Measurements from ENCODE around the gene CNTNAP2. TPM values are rescaled to one million over a fixed set of nuclear protein-coding genes. Genes with fewer than 3 reads are reported as not detected.

Gene CNTNAP2
- total RNA-seq, 4 donors from 2014 or later: 0.91 to 16.0 TPM; not detected in 2

DNA sequence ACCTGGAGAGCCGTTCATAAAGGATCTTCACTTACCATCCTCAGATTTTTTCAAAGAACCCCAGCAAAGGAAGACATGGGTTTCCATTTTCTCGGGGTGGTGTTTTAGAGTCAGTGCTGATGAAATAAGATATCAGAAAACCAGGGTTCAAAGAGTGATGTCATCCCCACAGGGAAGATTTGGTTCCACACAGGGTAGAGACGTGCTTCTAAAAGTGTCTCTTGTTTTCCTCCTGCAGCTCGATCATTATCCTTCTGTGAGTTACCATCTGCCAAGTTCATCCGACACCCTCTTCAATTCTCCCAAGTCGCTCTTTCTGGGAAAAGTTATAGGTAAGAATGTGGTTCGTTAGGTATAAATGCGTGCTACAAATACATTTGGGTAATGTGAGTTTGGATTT is 2150.2 kb downstream of the CNTNAP2 start:
- H3K4me3 ChIP-seq: no peak overlapping the region
- no peaks in the 10 kb centered on the region for H3K27me3 ChIP-seq
- no peaks in the 10 kb centered on the region for H3K4me1 ChIP-seq
- intact Hi-C loops (cut with DNase I; ENCODE audit: low total_unique reads): no loop called here
- no peak for DNase-seq
- TF ChIP-seq, protein P1, sequence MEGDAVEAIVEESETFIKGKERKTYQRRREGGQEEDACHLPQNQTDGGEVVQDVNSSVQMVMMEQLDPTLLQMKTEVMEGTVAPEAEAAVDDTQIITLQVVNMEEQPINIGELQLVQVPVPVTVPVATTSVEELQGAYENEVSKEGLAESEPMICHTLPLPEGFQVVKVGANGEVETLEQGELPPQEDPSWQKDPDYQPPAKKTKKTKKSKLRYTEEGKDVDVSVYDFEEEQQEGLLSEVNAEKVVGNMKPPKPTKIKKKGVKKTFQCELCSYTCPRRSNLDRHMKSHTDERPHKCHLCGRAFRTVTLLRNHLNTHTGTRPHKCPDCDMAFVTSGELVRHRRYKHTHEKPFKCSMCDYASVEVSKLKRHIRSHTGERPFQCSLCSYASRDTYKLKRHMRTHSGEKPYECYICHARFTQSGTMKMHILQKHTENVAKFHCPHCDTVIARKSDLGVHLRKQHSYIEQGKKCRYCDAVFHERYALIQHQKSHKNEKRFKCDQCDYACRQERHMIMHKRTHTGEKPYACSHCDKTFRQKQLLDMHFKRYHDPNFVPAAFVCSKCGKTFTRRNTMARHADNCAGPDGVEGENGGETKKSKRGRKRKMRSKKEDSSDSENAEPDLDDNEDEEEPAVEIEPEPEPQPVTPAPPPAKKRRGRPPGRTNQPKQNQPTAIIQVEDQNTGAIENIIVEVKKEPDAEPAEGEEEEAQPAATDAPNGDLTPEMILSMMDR (IDR thresholded peaks at IDR 0.05): no peak
- no peak overlapping the region for H3K27ac ChIP-seq
- no peaks in the 10 kb centered on the region for H3K36me3 ChIP-seq
- H3K9me3 ChIP-seq: no peaks in the 10 kb centered on the region

DNA sequence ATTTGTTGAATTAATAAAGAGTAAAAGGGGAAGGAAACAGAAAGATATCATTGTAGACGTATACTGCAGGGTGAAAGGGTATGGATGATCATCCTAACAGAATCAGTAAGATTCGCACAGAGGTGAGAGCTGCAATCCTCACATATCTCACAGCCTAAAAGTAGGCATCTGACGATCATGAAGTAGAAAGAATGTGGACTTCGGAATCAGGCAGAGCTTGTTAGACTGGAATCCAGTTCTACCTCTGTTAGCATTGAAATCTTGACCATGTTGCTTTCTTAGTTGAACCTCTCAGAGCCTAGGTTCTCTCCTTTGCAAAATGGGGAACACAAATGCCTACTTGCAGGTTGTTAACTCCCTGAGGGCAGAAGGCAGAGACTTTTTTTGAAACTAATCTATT is 2154.0 kb downstream of the CNTNAP2 start:
- H3K27me3 ChIP-seq: no peaks in the 10 kb centered on the region
- H3K4me3 ChIP-seq: no peak overlapping the region
- no peaks in the 10 kb centered on the region for H3K9me3 ChIP-seq
- TF ChIP-seq, protein P1 (IDR thresholded peaks at IDR 0.05): no peak
- TF ChIP-seq POLR2A (IDR thresholded peaks at IDR 0.05): no peak
- H3K36me3 ChIP-seq: no peaks in the 10 kb centered on the region
- intact Hi-C loops (cut with DNase I; ENCODE audit: low total_unique reads): no loop called here
- no peak overlapping the region for H3K27ac ChIP-seq
- DNase-seq: no peak
- H3K4me1 ChIP-seq: no peaks in the 10 kb centered on the region

DNA sequence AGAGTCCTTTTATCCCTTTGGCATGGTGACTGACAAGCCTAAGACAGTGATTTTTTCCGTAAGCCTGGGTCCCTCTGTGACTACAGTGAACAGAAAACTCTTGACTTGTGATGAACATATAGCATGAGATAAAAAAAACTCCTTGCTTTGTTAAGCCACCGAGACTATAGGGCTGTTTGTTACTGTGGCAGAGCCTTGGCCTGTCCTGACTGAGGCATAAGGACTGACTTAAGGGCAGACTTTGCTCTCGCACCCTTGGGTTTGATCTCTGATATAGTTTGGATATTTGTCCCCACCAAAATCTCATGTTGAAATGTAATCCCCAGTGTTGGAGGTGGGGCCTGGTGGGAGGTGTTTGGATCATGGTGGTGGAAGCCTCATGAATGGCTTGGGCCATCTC is 2157.5 kb downstream of the CNTNAP2 start:
- no peaks in the 10 kb centered on the region for H3K9me3 ChIP-seq
- TF ChIP-seq, protein P1 (IDR thresholded peaks at IDR 0.05): no peak
- TF ChIP-seq POLR2A (IDR thresholded peaks at IDR 0.05): no peak
- H3K36me3 ChIP-seq: no peaks in the 10 kb centered on the region
- no peaks in the 10 kb centered on the region for H3K4me1 ChIP-seq
- DNase-seq: no peak
- no peak overlapping the region for H3K4me3 ChIP-seq
- intact Hi-C loops (cut with DNase I; ENCODE audit: low total_unique reads): no loop called here
- no peaks in the 10 kb centered on the region for H3K27me3 ChIP-seq
- H3K27ac ChIP-seq: no peak overlapping the region

DNA sequence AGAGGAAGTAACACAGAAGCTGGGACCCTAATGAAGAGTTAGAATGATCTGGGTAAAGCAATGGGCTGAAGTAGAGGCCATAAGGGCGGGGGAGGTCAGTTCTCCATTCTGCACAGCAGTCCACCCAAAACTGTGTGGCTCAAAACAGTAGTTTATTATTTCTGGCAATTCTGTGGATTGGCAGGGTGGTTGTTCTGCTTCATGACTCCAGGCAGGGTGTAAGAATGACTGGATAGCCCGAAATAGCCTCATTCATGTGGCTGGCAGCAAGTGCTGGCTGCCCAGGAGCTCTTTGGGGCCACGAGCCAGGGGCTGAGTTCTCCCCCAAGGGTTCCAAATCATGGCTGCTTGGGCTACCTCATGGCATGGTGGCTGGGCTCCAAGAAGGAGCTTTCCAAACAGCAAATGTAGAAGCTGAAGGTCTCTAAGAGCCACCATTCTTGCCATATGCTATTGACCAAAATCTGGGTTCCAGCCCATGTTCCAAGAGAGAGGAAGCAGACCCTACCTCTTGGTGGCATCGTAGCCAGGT is 2158.8 kb downstream of the CNTNAP2 start:
- TF ChIP-seq POLR2A (IDR thresholded peaks at IDR 0.05): no peak
- TF ChIP-seq, protein P1 (IDR thresholded peaks at IDR 0.05): no peak
- no peak overlapping the region for H3K27ac ChIP-seq
- no peaks in the 10 kb centered on the region for H3K27me3 ChIP-seq
- DNase-seq: no peak
- H3K9me3 ChIP-seq: no peaks in the 10 kb centered on the region
- no peaks in the 10 kb centered on the region for H3K4me1 ChIP-seq
- H3K4me3 ChIP-seq: no peak overlapping the region
- intact Hi-C loops (cut with DNase I; ENCODE audit: low total_unique reads): no loop called here
- H3K36me3 ChIP-seq: no peaks in the 10 kb centered on the region

DNA sequence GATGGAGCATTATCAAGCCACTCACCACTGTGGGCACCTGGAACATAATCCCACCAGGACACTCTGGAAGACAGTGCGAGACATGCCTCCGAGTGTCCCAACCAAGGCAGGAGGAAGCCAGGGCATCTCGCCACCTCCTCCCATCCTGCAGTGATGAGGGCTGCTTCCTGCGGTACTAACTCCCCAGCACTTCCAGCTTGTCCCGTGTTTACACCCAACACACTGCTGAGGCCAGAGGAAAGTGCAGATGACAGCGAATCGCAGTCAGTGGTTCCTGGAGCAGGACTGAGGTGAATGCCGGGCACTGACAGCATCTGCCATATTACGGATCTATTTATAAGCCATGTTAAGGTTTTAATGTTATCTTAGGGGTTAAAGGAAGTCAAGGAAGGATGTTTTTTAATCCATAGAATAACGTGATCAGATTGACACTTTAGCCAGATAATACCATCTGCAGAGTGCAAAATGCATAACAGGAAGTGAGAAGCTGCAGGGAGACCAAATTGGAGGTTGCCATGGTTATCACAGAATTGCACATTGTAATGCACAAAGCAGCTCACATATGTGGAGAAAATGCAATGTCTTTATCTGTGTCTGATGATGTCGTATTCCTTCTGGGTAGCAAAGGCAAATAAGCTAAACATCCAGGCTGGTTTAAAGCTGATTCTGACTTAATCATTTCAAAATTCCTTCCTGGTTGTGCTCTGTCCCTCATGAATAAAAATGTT is 2159.9 kb downstream of the CNTNAP2 start:
- Histone ChIP-seq H3K4me3 (no peak overlapping the region), H3K4me1 (no peaks in the 10 kb centered on the region), H3K9me3 (no peaks in the 10 kb centered on the region), H3K27me3 (no peaks in the 10 kb centered on the region), H3K27ac (no peak overlapping the region), H3K36me3 (no peaks in the 10 kb centered on the region)
- TF ChIP-seq POLR2A (IDR thresholded peaks at IDR 0.05): no peak
- TF ChIP-seq, protein P1 (IDR thresholded peaks at IDR 0.05): no peak
- DNase-seq: no peak
- intact Hi-C loops (cut with DNase I; ENCODE audit: low total_unique reads): no loop called here

Data from uterus (tissue), 4 donors.